GM18526 (cell line): ENCODE data around the gene EPB41L4A.

Source experiments
- POLR2A ChIP-seq: IDR thresholded peaks from 3 replicates; pipeline ENCODE4 v1.6.1; 2011; ENCODE audit not compliant: insufficient read length; ENCODE audit errors: extremely low read depth

EPB41L4A gene

DNA sequence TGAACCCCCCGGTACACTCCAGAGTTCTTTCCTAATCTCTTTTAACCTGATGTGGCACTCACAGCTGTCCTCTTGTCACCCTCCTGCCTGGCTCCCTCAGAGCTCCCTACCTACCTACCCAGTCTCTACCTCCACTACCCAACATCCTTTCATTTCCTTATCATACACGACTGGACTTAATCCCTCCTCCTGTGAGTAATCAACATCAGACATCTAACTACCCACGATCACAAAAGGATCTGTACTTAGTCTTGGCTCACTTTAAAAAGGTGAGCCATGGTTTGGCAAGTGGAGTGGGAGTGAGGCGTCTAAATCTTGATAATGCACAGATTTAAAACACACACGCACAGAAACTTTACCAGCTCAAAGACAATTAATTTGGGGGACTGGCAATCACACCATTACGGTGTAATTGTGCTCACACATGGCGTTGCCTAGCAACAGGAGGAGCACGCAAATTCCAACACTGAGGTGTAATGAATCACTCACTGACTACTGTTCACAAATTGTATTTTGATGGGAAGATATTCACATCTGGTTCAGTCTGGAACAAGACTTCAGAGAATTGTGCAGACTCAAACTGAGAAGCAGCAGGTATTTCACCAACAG is 235.9 kb downstream of the EPB41L4A start:
- no peak for TF ChIP-seq POLR2A

DNA sequence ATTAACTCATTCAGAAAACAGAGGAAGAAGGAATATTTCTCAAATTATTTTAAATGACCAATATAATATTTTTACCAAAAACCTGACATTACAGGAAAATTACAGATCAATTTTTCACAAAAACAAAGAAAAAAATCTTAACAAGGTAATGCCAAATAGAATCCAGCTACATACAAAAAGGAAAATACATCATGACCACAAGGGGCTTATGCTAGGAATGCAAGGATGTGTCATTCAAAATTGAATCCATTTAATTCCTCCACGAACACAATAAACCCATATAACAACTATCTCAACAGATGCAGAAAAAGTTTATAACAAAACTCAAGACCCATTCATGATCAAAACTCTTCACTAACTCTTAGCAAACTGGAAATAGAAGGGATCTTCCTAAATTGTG is 239.8 kb downstream of the EPB41L4A start:
- TF ChIP-seq POLR2A = no peak

DNA sequence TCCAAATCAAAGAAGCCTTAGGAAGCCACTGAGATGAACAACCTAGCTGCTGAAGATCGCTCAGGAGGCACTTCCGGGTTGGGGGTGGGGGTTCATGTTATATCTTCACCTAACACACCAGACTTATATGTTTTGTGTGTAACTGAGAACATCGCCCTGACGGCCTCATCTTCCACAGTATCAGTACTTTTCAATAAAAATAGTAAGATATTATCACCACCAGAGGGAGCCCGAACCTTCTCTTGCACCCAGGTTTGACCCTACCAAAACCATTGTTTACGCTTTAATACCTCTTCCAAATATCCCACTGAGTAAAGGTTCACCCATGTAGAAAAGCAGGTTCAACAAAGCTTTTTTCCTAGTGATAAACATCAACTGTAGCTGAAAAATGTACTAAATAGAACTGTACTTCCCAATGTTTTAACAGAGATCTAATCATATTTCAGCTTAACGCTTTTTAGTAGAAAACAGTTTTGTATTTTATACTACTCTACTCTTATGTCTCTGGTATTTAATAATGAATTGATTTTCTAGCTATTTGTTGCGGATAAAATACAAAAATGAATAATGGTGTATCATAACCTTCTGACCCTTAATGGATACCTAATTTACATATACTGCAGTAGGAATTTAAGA is 244.0 kb downstream of the EPB41L4A start:
- no peak for TF ChIP-seq POLR2A

DNA sequence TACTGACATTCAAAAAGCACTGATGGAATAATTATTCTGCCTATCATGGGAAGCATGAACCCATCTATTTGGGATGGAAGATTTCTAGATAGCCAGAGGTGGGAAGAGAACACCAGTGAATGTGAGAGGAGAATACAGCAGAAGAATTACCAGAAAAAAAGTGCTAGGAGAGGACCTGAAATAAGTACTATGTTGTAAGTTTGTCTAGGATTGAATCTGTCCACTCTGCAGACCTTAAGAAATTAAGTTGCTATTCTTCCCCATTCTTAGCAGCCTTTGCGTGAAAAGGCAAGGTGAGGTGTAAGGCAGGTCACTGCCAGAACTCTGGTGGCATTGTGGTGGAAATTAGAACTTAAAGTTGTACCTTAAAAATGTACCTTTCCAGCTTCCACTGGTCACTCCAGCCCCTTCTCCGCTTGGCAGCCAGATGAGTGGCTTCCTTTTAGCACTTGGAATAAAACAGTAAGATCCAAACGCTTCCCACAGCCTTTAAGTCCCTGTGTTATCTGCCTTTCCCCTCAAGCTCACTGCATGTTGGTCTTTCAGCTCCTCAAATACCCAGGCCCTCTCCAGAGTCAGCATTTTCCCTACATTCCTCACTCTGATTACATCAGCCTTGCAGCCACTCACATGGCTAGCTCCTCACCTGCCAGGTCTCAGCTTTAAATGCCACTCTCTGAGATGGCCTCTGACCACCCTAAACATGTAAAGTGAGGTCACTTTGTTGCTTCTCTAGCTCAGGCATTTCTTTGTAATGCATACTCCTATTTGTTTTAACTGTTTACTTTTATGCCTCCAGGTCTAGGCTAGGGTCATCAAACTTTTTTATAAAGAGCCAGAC is 253.0 kb downstream of the EPB41L4A start:
- no peak for TF ChIP-seq POLR2A

DNA sequence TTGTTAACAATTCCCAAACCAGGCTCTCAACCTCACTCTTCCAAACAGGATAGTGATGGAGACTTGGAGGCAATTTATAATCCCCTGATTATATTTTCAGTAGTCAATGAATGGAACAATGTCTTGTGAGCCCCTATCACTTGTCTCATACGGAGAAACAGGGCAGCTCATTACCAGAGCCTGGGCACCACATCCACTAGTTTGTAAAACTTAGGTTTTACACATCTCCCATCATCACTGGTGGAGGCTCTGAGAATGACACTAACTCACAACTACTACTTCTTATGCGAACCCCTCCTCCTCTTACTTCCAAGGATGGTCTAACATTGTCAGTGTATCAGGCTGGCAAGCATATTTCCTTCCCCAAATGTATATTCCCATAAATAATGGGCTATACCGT is 253.7 kb downstream of the EPB41L4A start:
- no peak for TF ChIP-seq POLR2A

DNA sequence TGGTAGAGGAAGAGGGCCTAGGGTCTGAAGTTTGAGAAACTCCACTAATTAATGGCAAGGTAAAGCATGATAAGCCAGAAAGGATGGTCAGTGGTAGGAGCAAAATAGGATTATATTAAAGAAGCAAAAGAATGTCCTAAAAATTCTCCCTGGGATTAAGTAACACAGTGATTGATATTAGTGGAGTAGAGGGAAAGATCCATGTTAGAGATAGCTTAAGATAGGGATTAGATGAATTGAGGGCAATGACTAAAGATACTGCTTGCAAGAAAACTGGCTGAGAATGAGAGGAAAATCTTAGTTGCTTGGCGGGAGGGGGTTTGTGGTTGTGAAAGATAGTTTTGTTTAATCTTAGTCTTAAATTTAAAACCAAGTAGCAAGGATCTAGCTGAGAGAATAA is 255.6 kb downstream of the EPB41L4A start:
- no peak for TF ChIP-seq POLR2A

DNA sequence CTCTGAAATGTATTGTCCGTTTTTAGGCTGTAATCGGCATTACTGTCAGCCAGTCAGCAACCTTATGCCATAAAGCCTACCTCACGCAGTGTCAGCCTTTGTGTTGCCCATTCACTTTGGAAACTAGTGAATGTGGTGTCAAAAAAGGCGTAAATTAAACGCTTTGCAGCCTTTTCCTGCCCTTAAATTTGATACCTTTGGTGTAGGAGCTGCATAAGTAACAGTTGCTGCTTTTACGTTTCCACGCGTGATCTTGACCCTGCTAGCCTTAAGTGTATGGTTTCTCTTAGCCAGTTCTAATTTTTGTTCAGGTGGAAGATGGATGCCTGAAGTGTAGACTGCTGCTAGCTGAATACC is 257.7 kb downstream of the EPB41L4A start:
- no peak for TF ChIP-seq POLR2A

DNA sequence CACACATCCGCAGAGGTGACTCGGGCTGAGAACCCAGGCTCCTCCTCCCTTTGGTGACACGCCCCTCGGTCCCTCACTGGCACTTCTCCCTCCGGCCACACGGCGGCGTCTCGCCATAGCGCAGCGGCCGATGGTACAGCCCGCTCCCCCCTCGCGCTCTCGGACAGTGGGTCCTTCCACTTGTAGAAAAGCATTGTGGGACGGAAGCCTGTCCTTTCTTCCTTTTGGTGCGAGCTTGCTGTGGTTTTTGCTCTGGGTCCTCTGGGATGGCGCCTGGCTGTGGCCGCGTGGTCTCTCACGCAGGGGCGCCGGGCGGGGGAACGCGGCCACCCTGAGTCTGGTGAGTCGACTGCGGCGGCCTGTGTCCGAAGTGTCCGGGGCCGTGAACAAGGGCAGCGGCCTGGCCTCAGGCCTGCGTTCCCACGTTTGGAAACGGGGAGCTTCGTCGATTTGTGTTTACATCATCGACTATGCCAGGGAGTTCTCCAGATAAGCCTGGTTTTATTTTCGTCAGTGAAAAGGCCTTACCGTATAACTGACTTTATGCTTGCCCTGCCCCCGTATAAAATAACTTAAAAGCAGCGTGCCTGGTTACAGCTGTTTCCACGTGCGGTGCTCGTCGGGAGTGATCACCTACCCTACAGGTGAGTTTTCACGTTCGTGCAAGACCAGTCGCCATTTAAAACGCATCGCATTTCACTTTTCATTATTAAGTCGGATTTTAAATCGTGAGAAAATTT is 258.3 kb downstream of the EPB41L4A start:
- peak; percentile 97 for TF ChIP-seq POLR2A

DNA sequence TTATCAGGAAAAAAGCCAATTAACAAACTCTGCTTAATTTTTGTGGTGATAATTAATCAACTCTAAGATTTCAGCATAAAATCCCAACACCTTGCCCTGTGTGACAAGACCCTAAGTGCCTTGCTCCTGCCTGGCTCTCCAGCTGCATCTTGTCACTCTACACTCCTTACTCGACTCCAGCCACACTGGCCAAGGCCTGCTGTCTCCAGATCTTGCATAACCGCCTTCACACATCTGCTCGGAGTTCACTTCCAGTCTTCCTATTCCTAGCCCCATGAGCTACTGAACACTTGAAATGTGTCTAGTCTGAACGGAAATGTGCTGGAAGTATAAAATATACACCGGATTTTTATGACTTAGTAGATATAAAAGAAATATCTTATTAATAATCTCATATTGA is 259.6 kb downstream of the EPB41L4A start:
- TF ChIP-seq POLR2A = no peak

DNA sequence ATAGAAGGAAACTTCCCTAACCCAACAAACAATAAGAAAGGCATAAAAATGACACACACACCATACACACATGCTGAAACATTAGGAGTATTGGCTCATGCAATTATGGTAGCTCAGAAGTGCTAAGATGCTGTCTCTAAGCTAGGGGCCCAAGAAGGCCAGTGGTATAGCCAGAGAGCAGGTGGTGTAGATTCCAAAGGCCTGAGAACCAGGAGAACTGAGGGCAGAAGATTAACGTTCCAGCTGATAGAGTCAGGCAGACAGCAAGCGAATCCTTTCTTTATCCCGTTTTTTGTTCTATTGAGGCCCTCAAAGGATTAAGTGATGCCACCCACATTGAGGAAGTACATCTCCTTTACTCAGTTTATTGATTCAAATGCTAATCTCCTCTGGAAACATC is 262.9 kb downstream of the EPB41L4A start:
- no peak for TF ChIP-seq POLR2A

DNA sequence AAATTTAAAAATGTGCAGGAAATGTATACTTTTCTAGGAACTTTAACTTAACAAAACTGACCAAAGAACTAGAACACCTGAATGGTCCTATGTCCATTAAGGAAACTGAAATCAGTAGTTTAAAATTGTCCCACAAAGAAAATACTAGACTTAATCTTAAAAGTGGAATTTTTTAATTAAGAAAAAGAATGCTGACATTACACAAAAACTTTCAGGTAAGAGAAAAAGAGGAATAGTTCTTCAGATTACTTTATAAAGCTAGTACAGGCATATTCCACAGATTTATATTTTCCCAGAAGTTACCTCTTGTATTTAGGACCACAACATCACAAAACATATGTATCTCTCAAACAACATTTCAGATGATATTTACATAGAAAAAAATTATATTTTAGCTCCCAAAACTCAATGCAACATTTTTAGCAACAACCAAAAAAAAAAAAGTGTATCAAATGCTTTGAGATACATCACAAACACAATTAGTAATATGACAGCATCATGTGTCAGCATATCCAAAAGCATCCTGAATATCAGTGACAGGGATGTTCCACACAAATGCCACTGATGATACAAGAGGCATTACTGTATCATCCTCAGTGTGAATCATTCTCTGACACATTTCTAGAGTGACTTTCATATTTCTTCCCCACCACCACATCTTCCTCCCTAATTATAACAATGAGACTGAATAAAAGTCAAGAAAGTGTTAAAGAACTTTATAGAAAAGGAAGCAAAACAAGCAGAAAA is 264.0 kb downstream of the EPB41L4A start:
- TF ChIP-seq POLR2A = no peak

DNA sequence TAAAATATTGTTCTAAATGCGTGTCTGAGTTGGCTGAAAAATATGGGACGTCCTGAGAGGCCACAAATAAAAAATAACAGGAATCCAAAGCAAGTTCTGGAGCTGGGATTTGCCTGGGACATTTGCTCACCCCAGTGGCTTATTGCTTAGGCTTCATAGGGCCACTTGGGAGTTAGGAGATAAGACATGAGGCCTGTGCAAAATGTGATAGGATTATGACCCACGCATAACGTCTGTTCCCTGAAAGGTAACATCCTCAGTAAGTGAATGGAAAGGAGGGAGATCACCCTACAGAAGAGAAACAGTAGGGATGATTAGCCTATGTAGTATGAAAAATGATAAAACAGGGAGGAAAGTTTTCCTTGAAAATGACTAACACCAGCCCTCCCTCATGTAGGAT is 269.4 kb downstream of the EPB41L4A start:
- no peak for TF ChIP-seq POLR2A

DNA sequence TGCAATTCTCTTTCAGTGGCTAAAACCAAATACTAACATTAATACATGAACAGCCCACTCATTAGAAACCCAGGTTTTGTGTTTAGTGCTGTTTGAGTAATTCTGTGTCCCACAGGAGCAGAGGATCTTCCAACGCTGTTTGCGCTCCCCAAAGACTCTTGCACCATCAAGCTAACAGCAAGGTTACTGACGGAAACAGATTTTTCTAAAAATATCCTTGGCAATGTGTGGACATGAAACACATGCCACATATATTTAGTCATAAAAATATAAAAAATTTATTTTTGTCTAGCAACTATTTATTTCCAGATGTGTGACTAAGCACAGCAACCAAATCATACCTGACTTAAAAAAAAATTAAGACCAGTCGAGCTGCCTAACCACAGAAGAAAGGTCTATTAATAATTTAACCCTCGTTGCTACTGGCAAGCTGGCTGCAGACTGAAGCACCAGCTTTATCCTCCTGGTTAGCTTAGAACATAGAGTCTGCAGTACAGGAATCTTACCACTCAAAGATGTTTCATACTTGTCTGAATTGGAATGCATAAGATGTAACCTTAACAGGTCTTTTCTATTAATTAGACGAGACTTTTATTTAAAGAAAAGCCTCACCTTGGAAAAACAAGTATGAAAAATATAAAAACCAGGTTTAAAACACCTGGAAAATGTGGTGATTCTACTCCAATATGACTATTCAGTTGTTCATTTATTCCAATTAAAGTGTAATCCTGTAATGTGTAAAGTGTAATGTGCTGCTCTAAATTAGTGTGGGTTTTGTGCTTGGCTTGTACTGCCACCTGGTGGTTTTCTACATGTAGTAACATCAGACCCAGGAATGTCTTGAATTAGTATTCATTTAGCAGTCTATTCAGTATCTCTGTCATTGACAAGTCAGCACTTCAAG is 272.5 kb downstream of the EPB41L4A start:
- no peak for TF ChIP-seq POLR2A

DNA sequence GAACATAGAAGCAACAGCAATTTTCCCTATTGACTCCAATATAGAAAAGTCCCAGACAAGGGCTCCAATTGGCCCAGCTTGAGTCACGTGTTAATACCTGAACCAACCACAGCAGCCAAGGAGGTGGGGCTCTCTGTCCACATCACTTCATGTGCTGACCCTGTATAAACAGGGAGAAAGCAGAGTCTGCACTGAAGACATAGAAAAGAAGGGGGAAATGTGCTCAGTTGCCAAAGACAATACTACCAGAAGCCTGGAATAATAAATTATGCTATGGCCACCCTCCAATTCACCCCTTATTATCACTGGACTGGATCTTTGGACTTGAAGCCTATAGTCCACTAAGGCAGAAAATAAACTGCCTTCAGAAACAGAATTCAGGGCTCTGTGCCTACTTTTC is 275.4 kb downstream of the EPB41L4A start:
- TF ChIP-seq POLR2A = no peak
